NCI-H1694 (cell line): Measurements from ENCODE around the gene PACSIN2.
A peak's percentile ranks its signal among the peaks of the same experiment; 100 is the strongest.
"Not testable (repeated sequence)": the region's sequence is repeated elsewhere in the genome, so short reads cannot be mapped to it uniquely, and the experiment has no call there.

Experiments
- DNase-seq: peaks from one replicate; lab custom pipeline; 2025; lab: John Stamatoyannopoulos, UW

The PACSIN2 gene

DNA sequence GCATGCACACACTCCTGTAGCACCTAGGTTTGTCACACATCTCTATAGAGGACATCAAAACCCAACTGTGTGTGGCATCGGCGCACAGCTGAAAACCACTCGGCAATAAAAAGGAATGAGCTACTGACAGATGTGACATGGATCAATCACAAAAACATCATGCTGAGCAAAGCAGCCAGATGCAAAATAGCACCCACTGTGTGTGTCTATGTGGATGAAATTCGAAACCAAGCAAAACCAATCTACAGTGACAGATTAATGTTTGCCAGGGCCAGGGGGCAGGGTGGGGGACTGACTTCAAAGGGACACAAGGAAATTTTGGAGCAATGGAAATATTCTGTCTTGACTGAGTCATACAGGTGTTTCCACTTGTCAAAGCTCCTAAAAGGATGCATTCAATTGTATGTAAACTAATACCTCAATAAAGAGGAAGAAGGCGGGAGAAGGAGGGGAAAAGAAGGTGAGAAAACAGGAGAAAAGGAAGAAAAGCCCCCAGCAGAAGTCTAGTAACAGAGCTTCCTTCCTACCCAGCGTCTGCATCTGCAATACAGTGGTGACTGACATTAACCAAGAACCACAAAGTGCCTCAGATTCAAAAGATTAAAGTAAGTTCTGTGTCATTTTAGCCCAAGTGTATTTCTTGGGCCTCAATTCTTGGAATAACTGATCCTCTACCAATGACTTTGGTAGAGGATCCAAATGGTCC lies 49.8 kb downstream of the PACSIN2 start:
- DNase-seq: no peak

DNA sequence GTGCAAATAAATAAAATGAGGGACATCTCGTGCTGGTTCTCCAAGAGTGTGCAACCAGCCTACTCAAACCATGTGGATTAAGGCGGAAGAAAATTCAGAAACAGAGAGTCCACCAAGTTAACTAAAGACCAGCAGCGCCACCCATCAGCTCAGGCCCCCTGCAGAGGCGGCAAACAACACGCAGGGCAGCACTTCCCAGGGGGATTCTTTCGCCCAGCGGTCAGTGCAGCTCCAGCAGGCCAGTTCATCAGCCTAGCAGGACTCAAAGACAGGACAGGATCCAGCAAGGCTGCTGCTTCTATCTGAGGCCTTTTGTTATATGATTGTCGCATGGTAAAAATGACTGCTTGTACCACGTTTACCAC lies 51.7 kb downstream of the PACSIN2 start:
- no peak for DNase-seq

DNA sequence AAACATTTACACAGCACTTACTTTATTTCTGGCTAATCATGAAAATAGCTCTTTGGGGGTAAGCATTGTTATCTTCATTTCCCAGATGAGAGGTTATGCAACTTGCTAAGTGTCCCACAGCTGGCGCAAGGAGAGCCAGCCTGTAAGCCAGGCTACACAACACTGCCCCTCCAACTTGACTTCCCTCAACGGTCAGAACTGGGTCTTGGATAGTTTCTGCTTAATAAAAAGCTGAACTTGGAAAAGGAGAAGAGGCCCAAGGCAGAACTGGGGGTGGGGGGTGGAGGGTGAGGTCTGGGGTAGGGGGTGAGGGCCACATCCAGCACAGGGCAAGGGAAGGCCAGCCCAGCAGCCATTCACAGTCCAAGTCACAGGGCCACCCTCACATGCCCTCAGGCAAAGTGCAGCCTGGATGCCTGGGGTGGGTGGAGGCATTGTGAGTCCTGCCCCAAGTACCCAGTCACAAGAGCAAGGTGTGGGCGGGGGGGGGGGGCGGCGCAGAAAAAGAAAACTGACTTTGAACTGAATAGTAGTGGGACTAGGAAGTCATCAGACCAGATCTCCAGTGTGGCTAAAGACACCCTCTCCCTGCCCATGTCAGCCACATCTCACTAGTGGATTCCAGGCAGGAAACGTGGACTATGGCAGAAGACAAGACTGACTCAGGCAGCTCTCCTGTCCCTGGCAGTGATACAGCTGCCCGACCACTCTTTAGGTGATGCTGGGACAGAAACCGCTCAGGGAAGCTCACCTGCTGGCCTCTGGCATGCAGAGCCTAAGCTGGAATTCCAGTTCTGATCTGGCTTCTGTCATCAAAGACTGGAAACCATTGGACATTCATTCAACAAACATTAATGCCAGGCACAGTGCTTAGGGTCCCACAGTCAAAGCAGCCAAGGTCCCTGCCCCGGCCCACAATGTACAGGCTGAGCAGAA lies 52.4 kb downstream of the PACSIN2 start:
- DNase-seq: no peak

DNA sequence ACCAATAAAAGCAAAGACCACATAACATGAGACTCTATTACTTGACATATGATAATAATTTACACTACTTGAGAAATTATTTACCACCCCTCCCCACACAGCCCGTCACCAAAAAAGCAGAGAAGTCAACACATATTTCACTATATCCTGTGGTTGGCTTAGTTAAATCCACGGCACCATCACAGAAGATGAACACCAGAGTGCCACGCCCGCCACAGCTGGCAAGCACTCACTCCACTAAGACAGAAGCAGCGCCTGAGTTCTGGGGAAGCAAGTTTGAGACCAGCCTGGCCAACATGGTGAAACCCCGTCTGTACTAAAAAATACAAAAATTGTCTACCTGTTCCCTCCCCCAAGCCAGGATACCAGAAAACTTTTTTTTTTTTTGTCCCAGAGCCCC lies 53.1 kb downstream of the PACSIN2 start:
- DNase-seq: no peak

DNA sequence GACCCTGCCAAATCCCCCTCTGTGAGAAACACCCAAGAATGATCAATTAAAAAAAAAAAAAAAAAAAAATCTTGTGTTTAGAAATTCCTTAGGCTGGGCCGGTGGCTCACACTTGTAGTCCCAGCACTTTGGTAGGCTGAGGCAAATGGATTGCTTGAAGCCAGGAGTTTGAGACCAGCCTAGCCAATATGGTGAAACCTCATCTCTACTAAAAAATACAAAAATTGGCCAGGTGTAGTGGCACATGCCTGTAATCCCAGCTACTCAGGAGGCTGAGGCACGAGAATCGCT lies 53.6 kb downstream of the PACSIN2 start:
- not testable (repeated sequence) for DNase-seq

DNA sequence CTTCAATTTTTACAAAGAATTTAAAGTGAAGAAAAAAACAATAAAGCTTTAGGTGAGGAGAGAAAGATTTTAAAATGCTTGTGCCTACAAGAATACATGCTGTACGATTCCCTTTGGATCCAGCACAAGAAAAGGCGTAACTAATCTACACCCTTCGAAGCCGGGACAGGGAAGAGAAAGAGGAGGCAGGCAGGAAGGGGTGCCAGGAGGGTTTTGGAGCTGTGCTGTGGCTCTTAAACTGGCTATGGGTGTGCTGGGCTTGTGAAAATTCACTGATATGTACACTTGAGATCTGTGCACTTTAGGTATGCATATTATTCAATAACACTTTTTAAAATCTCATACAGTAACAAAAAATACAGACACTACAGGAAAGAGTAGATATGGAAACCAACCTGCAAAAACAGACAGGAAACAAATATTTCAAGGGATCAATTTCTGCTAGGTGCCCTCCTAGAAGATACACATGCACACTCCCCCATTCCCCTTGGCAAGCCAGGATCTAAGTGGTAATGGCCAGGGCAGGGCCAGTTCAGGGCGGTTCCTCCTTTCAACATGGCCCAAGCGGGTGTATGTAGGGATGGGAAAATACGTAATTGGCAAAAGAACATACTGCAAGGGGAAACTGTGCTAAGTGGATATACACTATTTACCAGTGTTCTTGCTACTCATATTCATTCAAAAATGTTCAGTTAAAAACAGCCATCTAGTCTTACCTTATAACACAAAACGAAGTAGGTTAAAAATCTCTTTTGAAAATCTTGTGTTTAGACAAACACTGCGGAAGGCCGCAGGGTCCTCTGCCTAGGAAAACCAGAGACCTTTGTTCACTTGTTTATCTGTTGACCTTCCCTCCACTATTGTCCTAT lies 54.2 kb downstream of the PACSIN2 start:
- no peak for DNase-seq

DNA sequence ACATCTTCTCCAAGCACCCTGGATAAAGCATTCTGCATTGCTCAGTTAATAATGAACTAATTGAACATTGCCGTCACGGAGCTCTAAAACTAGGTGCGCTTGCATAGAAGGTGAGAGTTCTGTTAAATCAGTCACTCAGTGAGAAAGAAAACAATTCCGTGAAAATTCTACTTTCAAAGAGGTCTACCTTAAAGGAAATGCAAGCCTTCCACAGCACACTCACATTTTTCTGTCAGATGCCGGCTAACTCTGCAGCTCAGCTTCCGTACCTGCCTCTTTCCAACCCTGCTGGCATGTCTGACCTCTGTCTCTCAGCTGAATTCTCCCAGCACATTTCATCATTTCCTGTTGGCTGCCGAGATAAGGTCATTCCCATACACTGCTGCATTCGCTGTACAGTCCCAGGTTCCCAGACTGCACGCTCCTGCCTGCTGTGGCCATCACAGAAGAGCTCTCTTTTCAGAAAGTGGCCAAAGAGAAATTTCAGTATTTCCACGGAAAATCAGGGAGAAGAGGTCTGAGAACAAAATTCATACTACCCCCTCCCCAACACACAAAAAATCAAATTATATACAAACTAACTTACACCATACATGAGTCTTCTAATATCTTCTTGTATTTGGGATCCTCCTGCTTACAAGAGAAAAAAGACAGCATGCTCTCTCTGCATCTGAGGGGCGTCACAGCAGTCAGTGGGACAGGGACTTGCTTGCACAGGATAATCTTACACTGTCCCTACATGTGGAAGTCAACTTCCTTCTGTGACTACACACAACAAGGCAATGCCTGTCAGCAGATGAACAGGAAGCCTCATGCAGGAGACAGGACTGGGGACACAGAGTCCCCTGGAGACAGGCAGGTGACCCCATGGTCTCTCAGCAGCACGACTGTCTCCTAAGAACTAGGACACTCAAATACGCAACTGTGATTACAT lies 55.1 kb downstream of the PACSIN2 start:
- DNase-seq: no peak

DNA sequence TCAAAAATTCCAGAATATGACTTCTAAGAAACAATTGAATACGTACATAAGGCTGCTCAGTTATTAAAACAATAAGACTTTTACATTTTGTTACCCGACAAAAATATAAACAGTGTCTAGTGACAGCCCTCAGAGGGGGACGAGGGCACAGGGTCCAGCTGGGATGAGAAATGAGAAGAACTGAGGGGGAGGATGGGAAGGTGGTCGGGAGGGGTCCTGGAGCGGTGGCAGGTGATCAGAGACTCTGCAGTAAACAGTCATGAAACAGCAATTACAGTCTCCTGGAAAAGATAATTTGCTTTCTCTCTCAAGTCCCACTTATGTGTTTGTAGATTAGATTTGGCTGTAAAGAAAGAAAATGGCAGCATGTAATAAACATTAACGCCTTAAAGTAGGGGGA lies 56.0 kb downstream of the PACSIN2 start:
- DNase-seq: no peak

DNA sequence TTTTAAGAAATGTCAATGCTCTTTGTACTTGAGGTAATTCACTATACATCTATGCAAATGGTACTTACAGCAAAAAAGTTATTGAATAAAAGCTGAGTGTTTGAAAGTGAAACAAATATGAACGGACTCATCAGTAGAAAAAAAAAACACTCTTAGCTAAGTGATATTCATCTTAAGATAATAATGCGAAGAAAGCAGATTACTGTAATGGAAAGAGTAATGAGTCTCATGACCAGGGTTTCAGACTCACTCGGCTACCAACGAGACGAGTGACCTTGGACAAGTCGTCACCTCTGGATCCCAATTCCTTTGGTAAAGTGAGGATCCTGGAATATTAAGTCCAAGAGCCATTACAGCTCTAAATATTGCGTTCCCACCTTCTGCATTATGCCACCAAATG lies 57.0 kb downstream of the PACSIN2 start:
- DNase-seq: no peak

DNA sequence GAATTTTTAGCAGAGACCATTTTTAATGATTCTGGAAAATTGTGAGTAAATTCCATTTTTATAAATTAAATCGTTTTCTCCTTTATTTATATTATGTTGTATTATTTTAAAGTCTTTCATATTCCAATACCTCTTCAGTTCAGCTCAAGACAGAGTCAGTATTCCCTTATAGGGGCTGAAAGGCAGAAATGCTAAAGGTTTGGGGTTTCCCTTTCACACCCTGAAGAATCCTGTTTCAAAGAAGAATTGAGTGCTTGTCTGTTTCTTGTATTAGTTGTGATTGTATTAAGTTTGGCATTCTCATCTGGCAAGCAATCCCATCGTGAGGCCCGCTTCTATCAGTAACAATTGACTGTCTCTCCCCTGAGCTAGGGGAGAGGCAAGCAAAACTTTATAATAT lies 57.4 kb downstream of the PACSIN2 start:
- no peak for DNase-seq

DNA sequence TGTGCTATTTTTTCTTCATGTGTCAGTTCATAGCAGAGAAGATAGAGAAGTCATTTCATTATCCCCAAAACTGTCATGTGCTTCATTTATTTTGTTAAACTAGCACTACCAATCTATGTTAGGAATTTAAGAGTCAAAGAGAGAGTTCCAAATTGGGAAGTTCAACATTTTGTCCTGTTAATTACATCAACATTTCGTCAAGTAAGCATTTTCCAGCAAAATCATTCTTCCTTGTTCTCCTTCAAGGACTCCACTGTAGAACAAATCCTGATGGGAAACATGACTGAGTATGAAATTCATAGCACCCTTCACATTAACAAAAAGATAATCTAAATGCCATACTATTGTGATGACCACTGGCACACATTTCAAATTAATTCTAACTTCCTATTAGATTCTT lies 59.1 kb downstream of the PACSIN2 start:
- no peak for DNase-seq

DNA sequence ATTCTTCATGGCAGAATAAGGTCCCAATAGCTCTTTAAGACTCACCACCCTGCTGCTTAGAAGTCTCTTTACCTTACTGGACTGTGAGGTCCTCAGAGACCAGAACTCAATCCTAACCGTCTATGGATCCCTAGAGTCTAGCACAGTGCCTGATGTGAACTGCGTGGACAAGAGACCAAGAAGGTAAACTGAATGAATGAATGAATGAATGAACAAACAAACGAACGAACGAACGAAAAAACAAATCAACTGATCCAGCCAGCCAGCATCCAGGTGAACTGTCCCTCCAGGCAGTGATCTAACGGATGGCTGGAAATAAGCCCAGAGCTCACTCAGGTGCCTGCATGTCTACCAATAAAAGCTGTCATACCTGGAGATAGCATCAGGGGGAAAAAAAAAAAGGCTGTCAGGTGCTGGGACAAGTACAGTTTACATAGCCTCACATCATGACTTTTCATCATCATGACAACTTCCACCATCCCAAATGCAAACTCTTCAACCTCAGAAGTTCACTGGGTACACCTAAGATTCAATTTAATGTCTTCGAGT lies 59.8 kb downstream of the PACSIN2 start:
- no peak for DNase-seq

DNA sequence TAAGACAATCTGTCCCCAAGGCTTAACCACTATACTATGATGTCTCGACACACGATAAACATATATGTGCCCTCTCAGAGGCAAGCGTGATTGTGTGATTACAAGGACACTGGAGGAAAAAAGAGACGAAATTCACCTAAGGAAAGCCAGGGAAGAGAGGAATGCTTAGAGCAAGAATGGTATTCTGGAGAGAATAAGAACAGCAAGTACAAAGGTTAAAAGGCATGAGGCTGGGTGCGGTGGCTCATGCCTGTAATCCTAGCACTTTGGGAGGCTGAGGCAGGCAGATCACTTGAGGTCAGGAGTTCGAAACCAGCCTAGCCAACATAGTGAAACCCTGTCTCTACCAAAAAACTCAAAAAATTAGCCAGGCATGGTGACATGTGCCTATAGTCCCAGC lies 61.2 kb downstream of the PACSIN2 start:
- not testable (repeated sequence) for DNase-seq

DNA sequence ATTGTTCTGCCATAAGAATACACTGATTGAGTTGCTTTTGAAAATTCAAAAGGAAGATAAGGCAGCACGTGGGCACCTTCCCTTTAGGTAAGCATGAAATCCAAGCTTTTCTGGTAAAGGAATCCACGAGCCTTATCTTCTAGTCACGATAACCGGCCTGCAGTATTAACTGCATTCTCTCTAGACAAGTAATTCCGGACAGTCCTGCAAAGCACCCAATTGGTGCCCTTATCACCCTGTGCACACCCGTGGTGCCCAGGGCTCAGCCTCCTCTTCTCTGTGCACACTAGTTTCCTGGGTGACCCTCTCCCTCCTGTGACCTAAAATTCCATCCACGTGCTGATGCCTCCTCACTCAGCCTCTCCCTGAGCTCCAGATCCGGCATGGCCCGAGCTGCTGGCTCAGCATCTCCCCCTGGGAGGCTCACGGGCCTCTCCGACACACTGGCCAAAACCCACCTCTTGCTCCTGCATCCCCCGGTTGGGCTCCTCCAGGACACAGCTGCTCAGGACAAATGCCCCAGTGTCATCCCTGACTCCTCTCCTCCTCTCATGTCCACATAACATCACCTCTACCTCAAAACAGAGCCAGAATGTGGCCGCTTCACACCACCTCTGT lies 63.7 kb downstream of the PACSIN2 start:
- DNase-seq: no peak

DNA sequence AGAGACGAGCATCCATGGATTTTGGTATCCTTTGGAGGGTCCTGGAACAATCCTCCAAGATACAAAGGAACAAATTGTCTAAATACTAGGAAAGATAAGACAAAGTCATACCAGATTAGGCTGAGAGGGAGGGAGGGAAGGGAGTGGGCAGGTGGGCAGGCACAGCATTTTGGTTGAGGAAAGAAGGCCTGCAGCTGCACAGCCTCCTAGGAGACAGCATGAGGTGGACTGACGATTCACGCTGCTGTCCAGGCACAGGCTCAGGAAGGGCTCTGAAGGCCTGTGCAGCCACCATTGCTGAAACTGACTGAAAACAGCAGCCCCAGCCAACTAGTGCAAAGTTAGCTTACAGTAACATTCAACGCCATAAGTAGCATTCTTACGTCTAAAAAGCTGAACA lies 64.7 kb downstream of the PACSIN2 start:
- no peak for DNase-seq

DNA sequence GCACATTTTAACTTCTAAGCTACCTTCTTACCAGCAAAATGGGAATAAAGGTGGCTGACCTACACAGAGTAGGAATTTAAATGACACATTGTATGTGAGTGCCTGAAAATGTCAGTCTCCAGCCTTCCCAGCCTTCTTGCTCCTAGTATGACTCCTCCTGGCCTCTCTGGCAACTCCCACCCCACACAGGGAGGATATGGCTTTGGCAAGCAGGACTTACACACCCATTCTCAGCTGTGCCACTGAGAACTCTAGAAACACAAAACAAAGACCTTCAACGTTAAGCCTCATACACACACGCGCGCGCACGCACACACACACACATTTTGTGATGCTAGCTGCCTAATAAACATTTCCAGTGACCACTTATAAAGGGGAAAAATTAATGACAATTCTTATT lies 65.8 kb downstream of the PACSIN2 start:
- no peak for DNase-seq

DNA sequence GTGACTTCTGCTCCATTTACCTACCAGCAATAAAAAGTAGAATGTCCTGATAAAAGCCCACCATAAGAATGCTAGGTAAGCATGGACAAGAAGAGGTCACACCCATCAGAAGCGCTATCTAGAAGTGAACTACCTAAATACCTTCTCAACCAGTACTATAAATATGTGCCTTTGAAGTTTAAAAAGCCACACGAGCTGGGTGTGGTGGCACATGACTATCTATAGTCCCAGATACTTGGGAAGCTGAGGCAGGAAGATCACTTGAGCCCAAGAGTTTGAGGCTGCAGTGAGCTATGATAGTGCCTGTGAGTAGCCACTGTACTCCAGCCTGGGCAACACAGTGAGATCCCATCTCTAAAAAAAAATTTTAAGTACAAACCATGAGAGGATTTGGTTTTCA lies 66.7 kb downstream of the PACSIN2 start:
- DNase-seq: no peak

DNA sequence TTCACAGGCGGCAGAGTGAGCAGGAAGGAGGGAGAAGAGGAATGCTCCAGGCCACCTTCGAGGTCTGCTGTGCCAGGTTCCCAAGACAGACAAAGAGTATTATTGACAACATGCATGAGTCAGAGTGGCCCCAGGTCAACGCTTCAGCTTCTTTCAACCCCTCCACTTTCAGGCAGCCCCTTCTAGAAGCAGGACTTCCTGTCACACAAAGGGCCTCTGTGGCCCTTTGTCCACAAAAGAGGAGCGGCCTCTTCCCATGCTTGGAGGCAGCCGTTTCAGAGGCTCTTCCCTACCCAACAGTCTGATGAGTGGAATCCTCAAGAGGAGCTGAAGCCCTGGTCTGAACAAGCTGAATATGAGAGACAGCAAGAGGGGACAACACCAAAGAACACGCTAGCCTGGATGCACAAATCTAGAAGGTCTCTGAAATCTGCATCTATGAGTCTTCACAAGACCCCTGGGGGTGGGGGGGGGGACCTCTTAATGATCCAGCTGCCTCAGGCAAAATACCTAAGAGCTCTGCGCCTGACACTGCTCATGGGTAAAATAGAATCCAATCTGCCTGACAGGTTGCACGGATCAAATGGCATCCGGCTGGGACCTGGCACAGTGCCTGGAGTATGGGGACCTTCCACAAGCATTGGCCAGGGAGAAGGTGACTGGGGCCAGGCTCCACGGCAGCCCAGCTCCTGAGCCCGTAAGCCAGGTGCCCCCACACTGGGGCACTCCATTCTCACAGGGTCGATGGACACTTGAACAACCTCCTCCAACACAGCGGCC lies 67.5 kb downstream of the PACSIN2 start:
- DNase-seq: peak; percentile 75

DNA sequence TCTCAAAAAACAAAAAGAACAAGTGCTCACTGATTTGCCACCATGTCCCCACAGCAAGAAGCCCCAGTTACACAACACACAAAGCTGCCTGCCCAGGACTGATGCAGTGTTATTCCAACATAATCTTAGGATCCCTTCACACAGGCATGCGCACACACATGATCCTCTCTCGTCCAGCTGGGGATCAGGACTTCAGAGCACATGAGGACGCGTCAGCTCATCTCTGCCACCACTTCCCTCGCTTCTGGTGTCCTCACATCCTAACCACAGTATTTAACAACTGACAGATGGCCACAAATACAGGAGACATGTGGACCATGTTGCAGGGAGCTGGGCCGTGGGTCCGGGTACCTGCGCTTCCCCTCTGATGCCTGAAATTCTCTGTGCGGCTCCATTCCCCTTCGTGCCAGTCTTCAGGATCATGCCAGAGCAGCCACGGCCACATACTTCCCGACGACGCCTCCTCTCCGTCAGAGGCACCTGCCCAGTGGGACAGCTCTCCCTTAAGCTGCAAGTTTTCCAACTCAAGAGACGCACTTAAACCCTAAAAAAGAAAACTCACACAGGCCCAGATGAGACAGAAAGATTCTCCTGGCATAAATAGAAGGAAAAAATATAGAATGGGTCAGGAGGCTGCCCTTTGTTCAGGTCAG lies 68.3 kb downstream of the PACSIN2 start:
- peak; percentile 32 for DNase-seq

DNA sequence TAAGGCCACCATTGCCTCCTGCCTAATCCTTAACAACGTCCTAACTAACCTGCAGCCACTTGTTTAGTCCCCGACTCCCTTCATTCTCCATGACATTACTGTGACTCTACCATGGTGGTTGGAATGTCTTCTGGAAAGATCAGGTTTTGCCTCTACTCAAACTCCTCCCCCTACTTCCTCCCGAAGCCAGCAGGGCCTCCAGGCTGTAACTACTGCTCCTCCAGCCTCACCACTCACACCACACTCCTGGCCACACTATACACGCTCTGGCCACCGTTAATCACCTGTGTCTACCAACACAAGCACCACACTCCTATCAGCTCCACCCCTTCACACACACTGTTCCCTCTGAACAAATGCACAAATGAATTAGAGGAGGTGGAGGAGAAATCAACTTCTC lies 69.2 kb downstream of the PACSIN2 start:
- no peak for DNase-seq
